ENCODE measurements around the gene MTRR. TPM values are rescaled to one million over a fixed set of nuclear protein-coding genes. Genes with fewer than 3 reads are reported as not detected.
"Not testable (repeated sequence)": the region's sequence is repeated elsewhere in the genome, so short reads cannot be mapped to it uniquely, and the experiment has no call there.

Gene MTRR
- total RNA-seq, 1 experiment from 2014 or later, result 72.6 TPM

GRCh38 chr5:7908317-7908716, 39.4 kb downstream of the MTRR start:
- H3K79me2 ChIP-seq (ENCODE audit: low read depth), result no peaks in the 10 kb centered on the region
- H4K20me1 ChIP-seq (ENCODE audit: insufficient read depth), result no peaks in the 10 kb centered on the region
- H3K4me1 ChIP-seq (replicated peaks; ENCODE audit: insufficient read depth), result 0 out of 2 replicates have a peak, but pooled peaks cover 5% of the 10 kb centered on the region
- no peaks in the 10 kb centered on the region for H3K9me2 ChIP-seq (ENCODE audit: insufficient read depth)
- no peaks in the 10 kb centered on the region; the same call in 1 of the 2 replicates for H3F3A ChIP-seq (ENCODE audit: insufficient read depth, low read depth)
- CTCF ChIA-PET, result no interaction called here
- H3K4me3 ChIP-seq, result no peak overlapping the region
- no peak for TF ChIP-seq CTCF (conservative IDR thresholded peaks at IDR 0.05)
- no peak for TF ChIP-seq EZH2 (IDR thresholded peaks at IDR 0.05; ENCODE audit: low read depth)
- no peak overlapping the region for H3K4me2 ChIP-seq
- no peak overlapping the region for H2AFZ ChIP-seq
- peaks cover 16% of the 10 kb centered on the region; the same call in 1 of the 2 replicates for H3K9me3 ChIP-seq (ENCODE audit: insufficient read depth, low read depth)
- H3K27me3 ChIP-seq (ENCODE audit: insufficient read depth, low read depth), result no peaks in the 10 kb centered on the region
- POLR2A ChIA-PET (ENCODE audit: unreplicated experiment), result no interaction called here
- no TSS peak for BruUV-seq (replicated peaks)
- no peak overlapping the region for H3K27ac ChIP-seq
- H3K36me3 ChIP-seq (ENCODE audit: low read depth), result no peaks in the 10 kb centered on the region
- no peak for DNase-seq
- intact Hi-C loops (cut with micrococcal nuclease; ENCODE audit: unreplicated experiment), result no loop called here

- DNase-seq, result no peak
- POLR2A ChIA-PET (ENCODE audit: unreplicated experiment), result no interaction called here
- Histone ChIP-seq H3K27ac (no peak overlapping the region), H4K20me1 (ENCODE audit: insufficient read depth) (no peaks in the 10 kb centered on the region), H3K9me2 (ENCODE audit: insufficient read depth) (no peaks in the 10 kb centered on the region), H3F3A (ENCODE audit: insufficient read depth, low read depth) (no peaks in the 10 kb centered on the region), H3K4me3 (no peak overlapping the region), H3K36me3 (ENCODE audit: low read depth) (no peaks in the 10 kb centered on the region), H3K4me1 (replicated peaks; ENCODE audit: insufficient read depth) (no peaks in the 10 kb centered on the region), H3K79me2 (ENCODE audit: low read depth) (no peaks in the 10 kb centered on the region), H3K9me3 (ENCODE audit: insufficient read depth, low read depth) (peaks cover 16% of the 10 kb centered on the region; the same call in 1 of the 2 replicates), H2AFZ (no peak overlapping the region), H3K4me2 (no peak overlapping the region), H3K27me3 (ENCODE audit: insufficient read depth, low read depth) (peaks cover 18% of the 10 kb centered on the region; the same call in 1 of the 2 replicates)
- no peak for TF ChIP-seq EZH2 (IDR thresholded peaks at IDR 0.05; ENCODE audit: low read depth)
- TF ChIP-seq CTCF (conservative IDR thresholded peaks at IDR 0.05), result no peak
- CTCF ChIA-PET, result no interaction called here
- intact Hi-C loops (cut with micrococcal nuclease; ENCODE audit: unreplicated experiment), result no loop called here
- BruUV-seq (replicated peaks), result no TSS peak
Measured at GRCh38 chr5:7910738-7911428, 41.9 kb downstream of the MTRR start.

GRCh38 chr5:7911429-7911771, 42.5 kb downstream of the MTRR start:
- H3K27ac ChIP-seq; intact Hi-C loops (cut with micrococcal nuclease; ENCODE audit: unreplicated experiment); H3K36me3 ChIP-seq (ENCODE audit: low read depth); H3K79me2 ChIP-seq (ENCODE audit: low read depth); H3K9me2 ChIP-seq (ENCODE audit: insufficient read depth); H3K4me1 ChIP-seq (replicated peaks; ENCODE audit: insufficient read depth); H2AFZ ChIP-seq; H3K4me3 ChIP-seq; H4K20me1 ChIP-seq (ENCODE audit: insufficient read depth); CTCF ChIA-PET; H3F3A ChIP-seq (ENCODE audit: insufficient read depth, low read depth); POLR2A ChIA-PET (ENCODE audit: unreplicated experiment); DNase-seq; H3K4me2 ChIP-seq; BruUV-seq (replicated peaks): not testable (repeated sequence)
- peaks cover 16% of the 10 kb centered on the region; the same call in 1 of the 2 replicates for H3K9me3 ChIP-seq (ENCODE audit: insufficient read depth, low read depth)
- peaks cover 18% of the 10 kb centered on the region; the same call in 1 of the 2 replicates for H3K27me3 ChIP-seq (ENCODE audit: insufficient read depth, low read depth)

All from PC-9 (cell line).